Lower lobe of right lung (tissue), 2 donors: Measurements from ENCODE around the gene CRBN. TPM values are rescaled to one million over a fixed set of nuclear protein-coding genes. Genes with fewer than 3 reads are reported as not detected.

Experiments used
- ATAC-seq, 2 donors: fragments of 200-7000 bp; cut with Tn5 transposase; one replicate each; pipeline ENCODE4 v1.9.1; 2020 to 2022; ENCODE audit warnings: mild to moderate bottlenecking in 2 of 2, moderate library complexity in 2 of 2
- DNase-seq: peaks from one replicate; pipeline ENCODE4 v3.0.0-alpha.2; 2020
- H3K27ac ChIP-seq: fragments of 200-600 bp; one replicate; pipeline ENCODE4 v1.8.0; 2022
- H3K27me3 ChIP-seq: fragments of 200-600 bp; one replicate; pipeline ENCODE4 v1.8.0; 2022; ENCODE audit warnings: low read depth
- H3K36me3 ChIP-seq: fragments of 200-600 bp; one replicate; pipeline ENCODE4 v1.8.0; 2022; ENCODE audit warnings: mild to moderate bottlenecking
- H3K4me1 ChIP-seq: fragments of 200-600 bp; one replicate; pipeline ENCODE4 v1.8.0; 2022
- H3K4me3 ChIP-seq: fragments of 200-600 bp; one replicate; pipeline ENCODE4 v1.8.0; 2022; ENCODE audit warnings: mild to moderate bottlenecking
- H3K9me3 ChIP-seq: fragments of 200-600 bp; one replicate; pipeline ENCODE4 v1.8.0; 2022
- CTCF ChIP-seq: fragments of 200-600 bp; IDR thresholded peaks from one replicate; pipeline ENCODE4 v1.8.0; 2022; ENCODE audit warnings: antibody characterized with exemption, mild to moderate bottlenecking
- intact Hi-C: fragments of 100-400 bp; cut with DNase I; formaldehyde crosslinking; loops from one replicate; pipeline ENCODE4 v1.11.0; 2022
- long read RNA-seq: library from polyadenylated mRNA; unstranded; transcript quantifications from one replicate; pipeline ENCODE4 v2.0.0, GENCODE V29; 2021
- total RNA-seq: library from RNA; stranded (reverse); fragmentation: NEBNext Ultra II Directional; extraction: Animal tissue kit (Norgen Biotek cat#: 25700); gene quantifications from one replicate; pipeline ENCODE4 v1.2.1, GENCODE V29; 2021
- donor health status: DM: no; HTN: yes; CAD: no; lungs with severe emphysema.

Gene CRBN
- total RNA-seq = 56.5 TPM
- long read RNA-seq, transcript CRBN-201 (11 exons, 2,206 nt) = major isoform, 66 of 91 reads
- long read RNA-seq, partial matches to known transcripts = 5 of 91 reads
- long read RNA-seq, other reads (novel, unspliced or antisense) = 16 of 91 reads

- Histone ChIP-seq H3K4me3 (peak within 1 kb of the TSS; percentile 97), H3K27me3 (no peaks in the 10 kb centered on the region), H3K4me1 (peaks cover 32% of the 10 kb centered on the region), H3K27ac (peak within 1 kb of the TSS; percentile 86), H3K36me3 (peaks cover 13% of the 10 kb centered on the region), H3K9me3 (no peaks in the 10 kb centered on the region)
- intact Hi-C loops = no loop called here
- TF ChIP-seq CTCF = peak; percentile 100
- DNase-seq (peak; percentile 92), ATAC-seq (peak; percentile 99 to 100)
Measured at GRCh38 chr3:3179407-3180094, at the start of gene CRBN. TSS of gene CRBN (minus strand) at chr3:3179691. CDS start at chr3:3179687, 4 bp downstream.

- Histone ChIP-seq H3K4me1 (no peaks in the 10 kb centered on the region), H3K36me3 (no peaks in the 10 kb centered on the region), H3K27me3 (no peaks in the 10 kb centered on the region), H3K9me3 (peaks cover 6% of the 10 kb centered on the region), H3K27ac (no peak overlapping the region), H3K4me3 (no peak overlapping the region)
- no peak for ATAC-seq
- no peak for TF ChIP-seq CTCF
- no peak for DNase-seq
- intact Hi-C loops = no loop called here
Measured at GRCh38 chr3:3227640-3228039, 48.1 kb upstream of the CRBN start.

- Histone ChIP-seq H3K4me1 (no peaks in the 10 kb centered on the region), H3K9me3 (no peaks in the 10 kb centered on the region), H3K27me3 (no peaks in the 10 kb centered on the region), H3K27ac (no peak overlapping the region), H3K4me3 (no peak overlapping the region), H3K36me3 (no peaks in the 10 kb centered on the region)
- DNase-seq = no peak
- intact Hi-C loops = no loop called here
- TF ChIP-seq CTCF = no peak
- ATAC-seq = no peak
Measured at GRCh38 chr3:3221528-3221927, 42.0 kb upstream of the CRBN start.

GRCh38 chr3:3216401-3216800, 36.9 kb upstream of the CRBN start:
- Histone ChIP-seq H3K4me1 (no peaks in the 10 kb centered on the region), H3K36me3 (no peaks in the 10 kb centered on the region), H3K9me3 (no peaks in the 10 kb centered on the region), H3K27ac (no peak overlapping the region), H3K27me3 (peaks cover 4% of the 10 kb centered on the region), H3K4me3 (no peak overlapping the region)
- intact Hi-C loops = no loop called here
- DNase-seq = no peak
- no peak for TF ChIP-seq CTCF
- no peak for ATAC-seq

GRCh38 chr3:3212781-3213440, 33.4 kb upstream of the CRBN start:
- H3K9me3 ChIP-seq = no peaks in the 10 kb centered on the region
- no peak overlapping the region for H3K27ac ChIP-seq
- ATAC-seq = no peak
- no peaks in the 10 kb centered on the region for H3K36me3 ChIP-seq
- no peak for DNase-seq
- intact Hi-C loops = no loop called here
- H3K4me1 ChIP-seq = no peaks in the 10 kb centered on the region
- no peak overlapping the region for H3K4me3 ChIP-seq
- no peak for TF ChIP-seq CTCF
- H3K27me3 ChIP-seq = peaks cover 4% of the 10 kb centered on the region
